Activated T-helper 1 cell treated with anti-CD3 and anti-CD28 coated beads, Interleukin-12 subunit alpha, Interleukin-12 subunit beta, Interleukin-2, Interleukin-4 antibody, amounts not matched to agents 30 ng/mL and 10 ng/mL and 1 ng/mL, durations not matched to agents 14 hours and 24 hours and 36 hours (primary cell): ENCODE data around the gene MUL1. TPM values are rescaled to one million over a fixed set of nuclear protein-coding genes. Genes with fewer than 3 reads are reported as not detected.
"Not testable (repeated sequence)": the region's sequence is repeated elsewhere in the genome, so short reads cannot be mapped to it uniquely, and the experiment has no call there.

Experiments used
- DNase-seq: peaks from one replicate; pipeline ENCODE4 v3.0.0; 2021; ENCODE audit warnings: low spot score
- H3K27ac Mint-ChIP-seq: one replicate; pipeline ENCODE4 v1.8.0; 2021; ENCODE audit warnings: mild to moderate bottlenecking, mixed read lengths
- H3K27me3 Mint-ChIP-seq: one replicate; pipeline ENCODE4 v1.8.0; 2022; ENCODE audit warnings: mild to moderate bottlenecking, moderate library complexity, mixed read lengths; ENCODE audit not compliant: insufficient read depth
- H3K36me3 Mint-ChIP-seq: one replicate; pipeline ENCODE4 v1.8.0; 2021; ENCODE audit warnings: low read depth, mixed read lengths
- H3K4me1 Mint-ChIP-seq: one replicate; pipeline ENCODE4 v1.8.0; 2021; ENCODE audit warnings: low read depth, mixed read lengths
- H3K4me3 Mint-ChIP-seq: one replicate; pipeline ENCODE4 v1.8.0; 2021; ENCODE audit warnings: mild to moderate bottlenecking, moderate library complexity, mixed read lengths
- H3K9me3 Mint-ChIP-seq: one replicate; pipeline ENCODE4 v1.8.0; 2021; ENCODE audit warnings: mixed read lengths
- intact Hi-C: fragments of 100-400 bp; cut with micrococcal nuclease; formaldehyde crosslinking; loops from one replicate; pipeline ENCODE4 v1.15.1; 2024
- total RNA-seq: library from RNA; stranded (reverse); gene quantifications from 2 replicates; pipeline ENCODE4 v1.2.3, GENCODE V29; 2022

The MUL1 gene
- total RNA-seq, 1 donor from 2014 or later, result 22.8 TPM

GRCh38 chr1:20499718-20500117, 8.2 kb downstream of the MUL1 start:
- intact Hi-C loops, result no loop called here
- DNase-seq, result no peak
- Mint-ChIP-seq H3K9me3 (no peaks in the 10 kb centered on the region), H3K36me3 (peaks cover 16% of the 10 kb centered on the region), H3K4me1 (peaks cover 20% of the 10 kb centered on the region), H3K4me3 (no peak overlapping the region), H3K27me3 (no peaks in the 10 kb centered on the region), H3K27ac (no peak overlapping the region)

GRCh38 chr1:20499105-20499504, 8.8 kb downstream of the MUL1 start:
- peaks cover 18% of the 10 kb centered on the region for H3K4me1 Mint-ChIP-seq
- intact Hi-C loops, result no loop called here
- no peaks in the 10 kb centered on the region for H3K27me3 Mint-ChIP-seq
- peaks cover 15% of the 10 kb centered on the region for H3K36me3 Mint-ChIP-seq
- no peak overlapping the region for H3K4me3 Mint-ChIP-seq
- no peaks in the 10 kb centered on the region for H3K9me3 Mint-ChIP-seq
- H3K27ac Mint-ChIP-seq, result no peak overlapping the region
- DNase-seq, result no peak

GRCh38 chr1:20498116-20498515, 9.8 kb downstream of the MUL1 start:
- intact Hi-C loops, result no loop called here
- Mint-ChIP-seq H3K4me1 (peaks cover 18% of the 10 kb centered on the region), H3K4me3 (no peak overlapping the region), H3K36me3 (peaks cover 15% of the 10 kb centered on the region), H3K27me3 (peaks cover 3% of the 10 kb centered on the region), H3K9me3 (no peaks in the 10 kb centered on the region), H3K27ac (no peak overlapping the region)
- DNase-seq, result no peak

GRCh38 chr1:20497506-20497905, 10.4 kb downstream of the MUL1 start:
- H3K9me3 Mint-ChIP-seq, result no peaks in the 10 kb centered on the region
- H3K36me3 Mint-ChIP-seq, result peaks cover 15% of the 10 kb centered on the region
- no peak for DNase-seq

GRCh38 chr1:20496725-20497383, 11.1 kb downstream of the MUL1 start:
- H3K27ac Mint-ChIP-seq, H3K9me3 Mint-ChIP-seq, DNase-seq, H3K4me3 Mint-ChIP-seq, intact Hi-C loops: not testable (repeated sequence)
- H3K4me1 Mint-ChIP-seq, result peaks cover 18% of the 10 kb centered on the region
- H3K27me3 Mint-ChIP-seq, result peaks cover 11% of the 10 kb centered on the region
- H3K36me3 Mint-ChIP-seq, result peaks cover 13% of the 10 kb centered on the region

More at GRCh38 chr1:20497506-20497905, 10.4 kb downstream of the MUL1 start:
- no peak overlapping the region for H3K4me3 Mint-ChIP-seq
- intact Hi-C loops, result no loop called here
- H3K27me3 Mint-ChIP-seq, result peaks cover 8% of the 10 kb centered on the region
- H3K27ac Mint-ChIP-seq, result no peak overlapping the region
- H3K4me1 Mint-ChIP-seq, result peaks cover 18% of the 10 kb centered on the region

GRCh38 chr1:20496241-20496661, 11.7 kb downstream of the MUL1 start:
- intact Hi-C loops, result no loop called here
- Mint-ChIP-seq H3K4me1 (peaks cover 18% of the 10 kb centered on the region), H3K9me3 (no peaks in the 10 kb centered on the region), H3K27ac (no peak overlapping the region), H3K27me3 (peaks cover 11% of the 10 kb centered on the region), H3K4me3 (no peak overlapping the region), H3K36me3 (peaks cover 11% of the 10 kb centered on the region)
- no peak for DNase-seq

- Mint-ChIP-seq H3K27ac (no peak overlapping the region), H3K4me1 (peaks cover 18% of the 10 kb centered on the region), H3K9me3 (no peaks in the 10 kb centered on the region), H3K4me3 (no peak overlapping the region), H3K27me3 (peaks cover 11% of the 10 kb centered on the region), H3K36me3 (peaks cover 7% of the 10 kb centered on the region)
- intact Hi-C loops, result no loop called here
- no peak for DNase-seq
Observed at GRCh38 chr1:20495661-20496060, 12.3 kb downstream of the MUL1 start.

GRCh38 chr1:20494609-20495311, 13.2 kb downstream of the MUL1 start:
- Mint-ChIP-seq H3K9me3 (no peaks in the 10 kb centered on the region), H3K27me3 (peaks cover 13% of the 10 kb centered on the region), H3K4me1 (peaks cover 18% of the 10 kb centered on the region), H3K27ac (no peak overlapping the region), H3K4me3 (no peak overlapping the region), H3K36me3 (peaks cover 4% of the 10 kb centered on the region)
- intact Hi-C loops, result loop anchor here (1.0 to 5.0 kb wide), 4 partner anchors 62 to 576 kb away; no protein-coding TSS in a partner anchor
- no peak for DNase-seq

GRCh38 chr1:20493839-20494608, 13.9 kb downstream of the MUL1 start:
- intact Hi-C loops, result loop anchor here (1.0 to 5.0 kb wide), 8 partner anchors 62 to 576 kb away; no protein-coding TSS in a partner anchor
- H3K9me3 Mint-ChIP-seq, result no peaks in the 10 kb centered on the region
- DNase-seq, result peak; percentile 70
- peaks cover 14% of the 10 kb centered on the region for H3K27me3 Mint-ChIP-seq
- no peak overlapping the region for H3K4me3 Mint-ChIP-seq
- peaks cover 18% of the 10 kb centered on the region for H3K4me1 Mint-ChIP-seq
- H3K27ac Mint-ChIP-seq, result no peak overlapping the region
- peaks cover 2% of the 10 kb centered on the region for H3K36me3 Mint-ChIP-seq

- Mint-ChIP-seq H3K9me3 (no peaks in the 10 kb centered on the region), H3K27me3 (peaks cover 14% of the 10 kb centered on the region), H3K36me3 (no peaks in the 10 kb centered on the region), H3K4me1 (peaks cover 18% of the 10 kb centered on the region), H3K4me3 (no peak overlapping the region), H3K27ac (no peak overlapping the region)
- DNase-seq, result no peak
- intact Hi-C loops, result loop anchor here (1.0 to 5.0 kb wide), 6 partner anchors 61 to 326 kb away; no protein-coding TSS in a partner anchor
Observed at GRCh38 chr1:20493309-20493708, 14.6 kb downstream of the MUL1 start.

GRCh38 chr1:20492751-20493150, 15.2 kb downstream of the MUL1 start:
- Mint-ChIP-seq H3K36me3 (no peaks in the 10 kb centered on the region), H3K27ac (no peak overlapping the region), H3K9me3 (no peaks in the 10 kb centered on the region), H3K4me1 (peaks cover 18% of the 10 kb centered on the region), H3K27me3 (peaks cover 19% of the 10 kb centered on the region), H3K4me3 (no peak overlapping the region)
- intact Hi-C loops, result loop anchor here (1.0 to 5.0 kb wide), 6 partner anchors 60 to 325 kb away; no protein-coding TSS in a partner anchor
- no peak for DNase-seq

- H3K27ac Mint-ChIP-seq, result no peak overlapping the region
- DNase-seq, result no peak
- H3K27me3 Mint-ChIP-seq, result peaks cover 28% of the 10 kb centered on the region
- no peak overlapping the region for H3K4me3 Mint-ChIP-seq
- intact Hi-C loops, result loop anchor here (5.0 kb wide), 2 partner anchors 60 to 325 kb away; no protein-coding TSS in a partner anchor
- no peaks in the 10 kb centered on the region for H3K36me3 Mint-ChIP-seq
- peaks cover 18% of the 10 kb centered on the region for H3K4me1 Mint-ChIP-seq
- no peaks in the 10 kb centered on the region for H3K9me3 Mint-ChIP-seq
Observed at GRCh38 chr1:20491866-20492265, 16.1 kb downstream of the MUL1 start.
